Lower leg skin (tissue), 4 donors: ENCODE data around the gene ZNF2. TPM values are rescaled to one million over a fixed set of nuclear protein-coding genes. Genes with fewer than 3 reads are reported as not detected.
A peak's percentile ranks its signal among the peaks of the same experiment; 100 is the strongest.

ENCODE experiments used
- DNase-seq, 2 donors: peaks; one replicate each; pipeline ENCODE4 v3.0.0-alpha.2; 2019; ENCODE audit warnings: low spot score in 2 of 2
- H3K4me3 ChIP-seq: fragments of 200-600 bp; sonication (generic); 2 replicates; pipeline ENCODE4 v1.5.1; 2017; ENCODE audit warnings: mild to moderate bottlenecking, low read depth; ENCODE audit not compliant: poor library complexity, severe bottlenecking
- CTCF ChIP-seq, 3 donors: fragments of 450-650 bp; IDR thresholded peaks; one replicate each; pipeline ENCODE4 v1.5.1; 2016; ENCODE audit warnings: antibody characterized with exemption in 3 of 3, mild to moderate bottlenecking in 3 of 3, moderate library complexity in 2 of 3
- POLR2A ChIP-seq, 2 donors: fragments of 450-650 bp; IDR thresholded peaks; one replicate each; pipeline ENCODE4 v1.6.1; 2016 to 2017; ENCODE audit warnings: antibody characterized with exemption in 2 of 2, mild to moderate bottlenecking in 1 of 2, moderate library complexity in 1 of 2
- WGBS, 2 donors: methylation state at CpG; one replicate each; pipeline ENCODE4 v1.1.5; 2018; 5-methylcytosine and 5-hydroxymethylcytosine counted together
- intact Hi-C: fragments of 100-400 bp; cut with DNase I; formaldehyde crosslinking; loops from one replicate; pipeline ENCODE4 v1.15.0; 2023; ENCODE audit warnings: low total_unique reads
- total RNA-seq, 4 donors: library from RNA; depleted of rRNA; stranded (reverse); fragments of >200 nt; gene quantifications; one replicate each; pipeline ENCODE4 v1.1.0, GENCODE V29; 2016

The ZNF2 gene
- total RNA-seq, 4 donors from 2014 or later, result 1.9 to 6.3 (median 3.1) TPM

- DNase-seq, result no peak
- intact Hi-C loops, result no loop called here
- TF ChIP-seq CTCF (IDR thresholded peaks at IDR 0.05) (no peak), POLR2A (IDR thresholded peaks at IDR 0.05) (no peak)
- WGBS, 2 donors, result 96 to 100% methylated on average over 2 of the region's 2 CpGs
- H3K4me3 ChIP-seq, result no peak overlapping the region
These were observed 21.8 kb upstream of the ZNF2 start for GRCh38 chr2:95143838-95144237.

DNA sequence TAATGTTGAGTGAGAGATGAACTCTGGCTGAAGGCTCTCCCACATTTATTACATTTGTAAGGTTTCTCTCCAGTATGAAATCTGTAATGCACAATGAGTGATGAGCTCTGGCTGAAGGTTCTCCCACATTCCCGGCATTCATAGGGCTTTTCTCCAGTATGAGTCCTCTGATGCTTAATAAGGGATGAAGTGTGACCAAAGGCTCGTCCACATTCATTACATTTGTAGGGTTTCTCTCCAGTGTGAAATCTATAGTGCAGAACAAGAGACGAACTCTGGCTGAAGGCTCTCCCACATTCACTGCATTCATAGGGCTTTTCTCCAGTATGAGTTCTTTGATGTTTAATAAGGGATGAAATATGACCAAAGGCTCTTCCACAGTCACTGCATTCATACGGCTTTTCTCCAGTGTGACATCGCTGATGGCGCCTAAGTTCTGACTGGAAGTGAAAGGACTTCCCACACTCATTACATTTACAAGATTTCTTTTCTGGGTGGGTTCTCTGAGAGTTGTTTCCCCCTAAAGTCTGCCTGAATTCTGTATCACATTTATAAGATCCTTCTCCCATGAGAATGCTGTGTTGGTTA is 16.1 kb upstream of the ZNF2 start:
- WGBS, 2 donors, result 93 to 97% methylated on average over 6 of the region's 6 CpGs
- H3K4me3 ChIP-seq, result no peak overlapping the region
- intact Hi-C loops, result no loop called here
- no peak for DNase-seq
- no peak for TF ChIP-seq POLR2A (IDR thresholded peaks at IDR 0.05)
- no peak for TF ChIP-seq CTCF (IDR thresholded peaks at IDR 0.05)

- intact Hi-C loops, result no loop called here
- H3K4me3 ChIP-seq, result peak overlapping the region; percentile 65
- WGBS, 2 donors, result 45 to 61% methylated on average over 9 to 10 of the region's 10 CpGs
- TF ChIP-seq POLR2A (IDR thresholded peaks at IDR 0.05) (no peak), CTCF (IDR thresholded peaks at IDR 0.05) (no peak)
- no peak for DNase-seq
These were observed 7.2 kb upstream of the ZNF2 start for GRCh38 chr2:95158441-95158840.

DNA sequence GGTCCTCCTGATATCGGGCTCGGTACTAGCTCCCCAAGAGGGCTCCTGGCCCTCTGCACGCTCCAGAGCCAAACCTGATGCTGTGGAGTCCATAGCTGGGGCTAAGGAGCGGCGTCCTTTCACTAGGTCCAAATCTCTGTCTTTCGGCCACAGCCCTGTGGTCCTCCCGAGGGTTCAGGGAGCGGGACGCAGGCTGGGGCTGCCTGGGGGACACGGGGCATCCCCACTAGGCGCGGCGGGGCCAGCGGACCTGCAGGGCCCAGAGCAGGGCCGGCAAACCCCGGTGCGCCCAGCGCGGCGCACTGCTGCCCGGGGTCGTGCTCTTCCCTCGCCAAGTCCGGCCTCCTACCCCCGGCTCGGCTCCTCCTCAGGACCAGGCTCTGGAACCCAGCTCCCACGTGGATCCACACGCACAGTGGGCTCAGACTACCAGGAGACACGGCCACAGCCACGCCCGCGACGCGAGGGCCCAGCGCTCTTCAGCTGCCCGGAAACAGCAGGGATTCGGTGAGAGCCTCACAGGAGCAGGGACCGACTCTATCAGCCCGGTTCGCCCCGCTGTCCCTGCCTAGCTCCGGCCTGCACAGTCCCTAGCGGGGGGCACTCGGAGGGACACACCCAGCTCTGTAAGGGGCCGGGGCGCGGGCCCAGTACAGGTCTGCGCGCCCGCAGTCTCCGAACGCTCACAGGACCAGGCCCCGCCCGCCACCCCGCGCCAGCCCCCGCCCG is 6.6 kb upstream of the ZNF2 start:
- TF ChIP-seq CTCF (IDR thresholded peaks at IDR 0.05) (no peak), POLR2A (IDR thresholded peaks at IDR 0.05) (no peak)
- intact Hi-C loops, result no loop called here
- WGBS, 2 donors, result 5 to 7% methylated on average over 8 to 32 of the region's 58 CpGs
- peak overlapping the region; percentile 65 for H3K4me3 ChIP-seq
- peak; percentile 24 to 92 for DNase-seq

- no peak for TF ChIP-seq POLR2A (IDR thresholded peaks at IDR 0.05)
- no peak for TF ChIP-seq CTCF (IDR thresholded peaks at IDR 0.05)
- H3K4me3 ChIP-seq, result peak within 1 kb of the TSS; percentile 65
- peak; percentile 61 to 95 for DNase-seq
- WGBS, 2 donors, result 12 to 22% methylated on average over 24 to 44 of the region's 64 CpGs
- intact Hi-C loops, result no loop called here
These were observed 5.7 kb upstream of the ZNF2 start, which contains the start of gene ZNF514 for GRCh38 chr2:95159690-95160449. ZNF514 (minus strand) TSS chr2:95159848; CDS start chr2:95153253, 6,595 bp downstream.
